ENCODE measurements around the gene BIRC6.

DNA sequence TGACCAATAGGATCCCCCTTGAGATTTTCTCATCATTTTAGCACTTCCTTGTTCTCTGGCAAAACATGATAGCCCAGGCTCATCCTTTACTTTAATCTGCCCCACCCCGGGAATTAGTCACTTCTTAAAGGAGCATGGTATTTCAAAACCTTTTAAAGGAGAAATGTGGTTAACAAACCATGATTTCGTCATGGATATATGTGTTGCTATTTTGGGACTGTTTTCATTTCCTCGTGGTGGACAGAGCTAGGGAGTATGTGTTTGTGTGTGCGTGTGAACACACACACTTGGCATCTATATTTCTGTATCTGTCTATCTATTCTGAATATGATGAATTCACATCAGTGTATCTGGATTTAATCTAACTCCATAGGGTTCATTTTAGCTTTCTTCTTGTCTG lies 128.1 kb downstream of the BIRC6 start:
- TF ChIP-seq EZH2 (IDR thresholded peaks at IDR 0.05; ENCODE audit: borderline replicate concordance) = no peak
- TF ChIP-seq, protein P1, sequence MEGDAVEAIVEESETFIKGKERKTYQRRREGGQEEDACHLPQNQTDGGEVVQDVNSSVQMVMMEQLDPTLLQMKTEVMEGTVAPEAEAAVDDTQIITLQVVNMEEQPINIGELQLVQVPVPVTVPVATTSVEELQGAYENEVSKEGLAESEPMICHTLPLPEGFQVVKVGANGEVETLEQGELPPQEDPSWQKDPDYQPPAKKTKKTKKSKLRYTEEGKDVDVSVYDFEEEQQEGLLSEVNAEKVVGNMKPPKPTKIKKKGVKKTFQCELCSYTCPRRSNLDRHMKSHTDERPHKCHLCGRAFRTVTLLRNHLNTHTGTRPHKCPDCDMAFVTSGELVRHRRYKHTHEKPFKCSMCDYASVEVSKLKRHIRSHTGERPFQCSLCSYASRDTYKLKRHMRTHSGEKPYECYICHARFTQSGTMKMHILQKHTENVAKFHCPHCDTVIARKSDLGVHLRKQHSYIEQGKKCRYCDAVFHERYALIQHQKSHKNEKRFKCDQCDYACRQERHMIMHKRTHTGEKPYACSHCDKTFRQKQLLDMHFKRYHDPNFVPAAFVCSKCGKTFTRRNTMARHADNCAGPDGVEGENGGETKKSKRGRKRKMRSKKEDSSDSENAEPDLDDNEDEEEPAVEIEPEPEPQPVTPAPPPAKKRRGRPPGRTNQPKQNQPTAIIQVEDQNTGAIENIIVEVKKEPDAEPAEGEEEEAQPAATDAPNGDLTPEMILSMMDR (IDR thresholded peaks at IDR 0.05; ENCODE audit: poor library complexity) = no peak
